Right atrium auricular region (tissue), 2 donors: ENCODE data around the gene SCFD2. TPM values are rescaled to one million over a fixed set of nuclear protein-coding genes. Genes with fewer than 3 reads are reported as not detected.
"Not testable (repeated sequence)": the region's sequence is repeated elsewhere in the genome, so short reads cannot be mapped to it uniquely, and the experiment has no call there.

Experiments
- DNase-seq: peaks from one replicate; pipeline ENCODE4 v3.0.0-alpha.2; 2019; ENCODE audit warnings: low spot score
- H3K27ac ChIP-seq, 2 donors: fragments of 200-600 bp; sonication (generic); 1 replicate in 1 of 2; 2 replicates in 1 of 2; pipeline ENCODE4 v1.5.1; 2016 to 2019
- H3K27me3 ChIP-seq, 2 donors: fragments of 200-600 bp; sonication (generic); one replicate each; pipeline versions ENCODE4 v1.5.1 to v1.6.0; 2017 to 2019
- H3K36me3 ChIP-seq: fragments of 200-600 bp; sonication (generic); one replicate; pipeline ENCODE4 v1.5.1; 2016
- H3K4me1 ChIP-seq, 2 donors: fragments of 200-600 bp; sonication (generic); one replicate each; pipeline versions ENCODE4 v1.5.1 to v1.6.0; 2017 to 2019
- H3K4me3 ChIP-seq, 2 donors: fragments of 200-600 bp; sonication (generic); 1 replicate in 1 of 2; 2 replicates in 1 of 2; pipeline ENCODE4 v1.5.1; 2017 to 2019; ENCODE audit warnings: mild to moderate bottlenecking in 1 of 2, moderate library complexity in 1 of 2
- H3K9me3 ChIP-seq, 2 donors: fragments of 200-600 bp; sonication (generic); one replicate each; pipeline ENCODE4 v1.5.1; 2019
- CTCF ChIP-seq, 2 donors: fragments of 200-600 bp; sonication (generic); IDR thresholded peaks; one replicate each; pipeline ENCODE4 v1.5.1; 2019; ENCODE audit warnings: antibody characterized with exemption in 2 of 2
- total RNA-seq, 2 donors: library from RNA; depleted of rRNA; stranded (reverse); fragments of >200 nt; gene quantifications; one replicate each; pipeline ENCODE4 v1.1.0, GENCODE V29; 2016

Gene SCFD2
- total RNA-seq, 2 donors from 2014 or later = 8.1 to 9.4 TPM

- H3K4me3 ChIP-seq = no peak overlapping the region
- H3K4me1 ChIP-seq = no peaks in the 10 kb centered on the region
- no peaks in the 10 kb centered on the region for H3K36me3 ChIP-seq
- DNase-seq = no peak
- no peak for TF ChIP-seq CTCF (IDR thresholded peaks at IDR 0.05)
- no peak overlapping the region for H3K27ac ChIP-seq
- no peaks in the 10 kb centered on the region for H3K27me3 ChIP-seq
- no peaks in the 10 kb centered on the region for H3K9me3 ChIP-seq
Measured at GRCh38 chr4:53183754-53184153, 182.1 kb downstream of the SCFD2 start.

GRCh38 chr4:53177751-53178150 is 188.1 kb downstream of the SCFD2 start:
- not testable (repeated sequence) for H3K4me1 ChIP-seq, H3K9me3 ChIP-seq, H3K27ac ChIP-seq, H3K4me3 ChIP-seq, H3K27me3 ChIP-seq, DNase-seq, H3K36me3 ChIP-seq

- H3K27me3 ChIP-seq = no peaks in the 10 kb centered on the region
- no peaks in the 10 kb centered on the region for H3K4me1 ChIP-seq
- TF ChIP-seq CTCF (IDR thresholded peaks at IDR 0.05) = no peak
- no peak overlapping the region for H3K4me3 ChIP-seq
- H3K9me3 ChIP-seq = peaks cover 0 to 8% of the 10 kb centered on the region in 2 donors
- no peaks in the 10 kb centered on the region for H3K36me3 ChIP-seq
- no peak overlapping the region for H3K27ac ChIP-seq
- no peak for DNase-seq
Measured at GRCh38 chr4:53175640-53176039, 190.2 kb downstream of the SCFD2 start.

- H3K9me3 ChIP-seq = peaks cover 0 to 8% of the 10 kb centered on the region in 2 donors
- TF ChIP-seq CTCF (IDR thresholded peaks at IDR 0.05) = no peak
- DNase-seq = no peak
- no peaks in the 10 kb centered on the region for H3K27me3 ChIP-seq
- no peak overlapping the region for H3K27ac ChIP-seq
- H3K4me1 ChIP-seq = no peaks in the 10 kb centered on the region
- H3K36me3 ChIP-seq = no peaks in the 10 kb centered on the region
- no peak overlapping the region for H3K4me3 ChIP-seq
Measured at GRCh38 chr4:53174823-53175222, 191.0 kb downstream of the SCFD2 start.

- Histone ChIP-seq H3K9me3 (peaks cover 0 to 8% of the 10 kb centered on the region in 2 donors), H3K36me3 (no peaks in the 10 kb centered on the region), H3K4me1 (no peaks in the 10 kb centered on the region), H3K27me3 (no peaks in the 10 kb centered on the region), H3K4me3 (no peak overlapping the region), H3K27ac (no peak overlapping the region)
- no peak for TF ChIP-seq CTCF (IDR thresholded peaks at IDR 0.05)
- no peak for DNase-seq
Measured at GRCh38 chr4:53173576-53173975, 192.3 kb downstream of the SCFD2 start.

- TF ChIP-seq CTCF (IDR thresholded peaks at IDR 0.05) = no peak
- Histone ChIP-seq H3K36me3 (no peaks in the 10 kb centered on the region), H3K27ac (no peak overlapping the region), H3K9me3 (no peaks in the 10 kb centered on the region), H3K27me3 (no peaks in the 10 kb centered on the region), H3K4me3 (no peak overlapping the region), H3K4me1 (no peaks in the 10 kb centered on the region)
- no peak for DNase-seq
Measured at GRCh38 chr4:53171797-53172196, 194.1 kb downstream of the SCFD2 start.
